Measurements from ENCODE around the gene LPAR3.

DNA sequence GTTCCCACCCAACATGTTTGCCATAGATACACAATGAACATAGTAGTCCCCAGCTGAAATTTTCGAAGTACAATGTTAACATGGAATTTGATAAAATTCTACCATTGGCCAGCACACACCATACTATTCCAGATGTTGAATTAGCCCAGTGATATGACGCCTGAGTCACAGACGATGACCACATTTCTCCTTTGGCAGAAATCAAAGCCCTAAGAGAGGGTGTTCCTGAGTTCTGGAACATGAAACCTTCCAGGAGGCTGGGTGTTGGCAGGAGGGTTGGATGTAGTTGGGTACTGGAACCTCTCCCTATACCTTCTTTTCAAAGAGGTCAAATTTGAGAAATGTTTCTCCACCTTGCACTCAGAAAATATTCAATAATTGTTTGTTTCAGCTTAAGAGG, 37.8 kb downstream of the LPAR3 start:
- TF ChIP-seq, protein P1, sequence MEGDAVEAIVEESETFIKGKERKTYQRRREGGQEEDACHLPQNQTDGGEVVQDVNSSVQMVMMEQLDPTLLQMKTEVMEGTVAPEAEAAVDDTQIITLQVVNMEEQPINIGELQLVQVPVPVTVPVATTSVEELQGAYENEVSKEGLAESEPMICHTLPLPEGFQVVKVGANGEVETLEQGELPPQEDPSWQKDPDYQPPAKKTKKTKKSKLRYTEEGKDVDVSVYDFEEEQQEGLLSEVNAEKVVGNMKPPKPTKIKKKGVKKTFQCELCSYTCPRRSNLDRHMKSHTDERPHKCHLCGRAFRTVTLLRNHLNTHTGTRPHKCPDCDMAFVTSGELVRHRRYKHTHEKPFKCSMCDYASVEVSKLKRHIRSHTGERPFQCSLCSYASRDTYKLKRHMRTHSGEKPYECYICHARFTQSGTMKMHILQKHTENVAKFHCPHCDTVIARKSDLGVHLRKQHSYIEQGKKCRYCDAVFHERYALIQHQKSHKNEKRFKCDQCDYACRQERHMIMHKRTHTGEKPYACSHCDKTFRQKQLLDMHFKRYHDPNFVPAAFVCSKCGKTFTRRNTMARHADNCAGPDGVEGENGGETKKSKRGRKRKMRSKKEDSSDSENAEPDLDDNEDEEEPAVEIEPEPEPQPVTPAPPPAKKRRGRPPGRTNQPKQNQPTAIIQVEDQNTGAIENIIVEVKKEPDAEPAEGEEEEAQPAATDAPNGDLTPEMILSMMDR (conservative IDR thresholded peaks at IDR 0.05), result no peak
- TF ChIP-seq EZH2 (IDR thresholded peaks at IDR 0.05; ENCODE audit: low read depth), result no peak

Measured in PC-9 (cell line).